K562 treated with DMSO at 1 percent for 48 hours (cell line): ENCODE results near the gene HIPK2. TPM values are rescaled to one million over a fixed set of nuclear protein-coding genes. Genes with fewer than 3 reads are reported as not detected.

Source experiments
- total RNA-seq: library from RNA; unstranded; fragments of 300-600 nt; gene quantifications from 2 replicates; pipeline ENCODE4 v1.2.3, GENCODE V29; 2022; ENCODE audit warnings: low replicate concordance; ENCODE audit errors: extremely low read depth

The HIPK2 gene
- total RNA-seq, result not detected in 2 replicates

GRCh38 chr7:139777948-139778841, at the start of gene HIPK2:
HIPK2 (minus strand) TSS chr7:139777998; CDS start chr7:139777623, 375 bp downstream.

GRCh38 chr7:139523199-139523941, 254.4 kb downstream of the HIPK2 start, which contains the start of gene CLEC2L:
CLEC2L (plus strand) TSS chr7:139523685; CDS start chr7:139523928, 243 bp downstream.

Other genes with a start within 250 kb of the HIPK2 start
- not detected in 2 replicates for gene TBXAS1, start 51.3 kb upstream of the HIPK2 start, total RNA-seq